Left lung (tissue), 10 donors: ENCODE measurements around the gene RNF32. TPM values are rescaled to one million over a fixed set of nuclear protein-coding genes. Genes with fewer than 3 reads are reported as not detected.

Experiments used
- ATAC-seq: fragments of 200-7000 bp; cut with Tn5 transposase; one replicate; pipeline ENCODE4 v1.9.1; 2020; ENCODE audit warnings: moderate library complexity
- DNase-seq, 4 donors: peaks; one replicate each; pipeline ENCODE4 v3.0.0-alpha.2; 2013 to 2020
- H3K27ac ChIP-seq, 2 donors: fragments of 200-600 bp; sonication (generic) in 1 of 2; one replicate each; pipeline versions ENCODE4 v1.5.0 to v1.8.0; 2020 to 2021
- H3K27me3 ChIP-seq, 2 donors: fragments of 200-600 bp; sonication (generic) in 1 of 2; one replicate each; pipeline versions ENCODE4 v1.5.0 to v1.8.0; 2020 to 2021
- H3K36me3 ChIP-seq, 2 donors: fragments of 200-600 bp; sonication (generic) in 1 of 2; one replicate each; pipeline versions ENCODE4 v1.5.0 to v1.8.0; 2020 to 2021
- H3K4me1 ChIP-seq, 2 donors: fragments of 200-600 bp; one replicate each; pipeline ENCODE4 v1.8.0; 2021
- H3K4me3 ChIP-seq, 2 donors: fragments of 200-600 bp; sonication (generic) in 1 of 2; one replicate each; pipeline versions ENCODE4 v1.5.0 to v1.8.0; 2020 to 2021; ENCODE audit warnings: mild to moderate bottlenecking in 1 of 2
- H3K9me3 ChIP-seq, 2 donors: fragments of 200-600 bp; sonication (generic) in 1 of 2; one replicate each; pipeline versions ENCODE4 v1.5.0 to v1.8.0; 2020 to 2021
- intact Hi-C, 2 donors: fragments of 100-400 bp; cut with DNase I; formaldehyde crosslinking; loops; one replicate each; pipeline versions ENCODE4 v1.11.2 to v1.14.2; 2022
- polyA plus RNA-seq, 6 donors: library from polyadenylated mRNA; unstranded; fragments of 120-200 nt; gene quantifications; one replicate each; pipeline ENCODE4 v1.2.1, GENCODE V29; 2013; ENCODE audit not compliant: insufficient read length in 6 of 6
- total RNA-seq, 2 donors: library from RNA; stranded (reverse); fragmentation: NEBNext Ultra II Directional; extraction: Animal tissue kit (Norgen Biotek cat#: 25700); gene quantifications; one replicate each; pipeline ENCODE4 v1.2.1, GENCODE V29; 2021
- TF ChIP-seq, protein P1 (sequence below), 2 donors: fragments of 200-600 bp; sonication (generic) in 1 of 2; IDR thresholded peaks; one replicate each; pipeline versions ENCODE4 v1.5.0 to v1.8.0; 2021; ENCODE audit warnings: antibody characterized with exemption in 2 of 2
- donor health status: DM: no; HTN: yes; CAD: no.
- donor health status: DM: no; HTN: no; CAD: no.

Gene RNF32
- total and polyA plus RNA-seq, 8 donors, result 0.85 to 7.3 (median 5.1) TPM

DNA sequence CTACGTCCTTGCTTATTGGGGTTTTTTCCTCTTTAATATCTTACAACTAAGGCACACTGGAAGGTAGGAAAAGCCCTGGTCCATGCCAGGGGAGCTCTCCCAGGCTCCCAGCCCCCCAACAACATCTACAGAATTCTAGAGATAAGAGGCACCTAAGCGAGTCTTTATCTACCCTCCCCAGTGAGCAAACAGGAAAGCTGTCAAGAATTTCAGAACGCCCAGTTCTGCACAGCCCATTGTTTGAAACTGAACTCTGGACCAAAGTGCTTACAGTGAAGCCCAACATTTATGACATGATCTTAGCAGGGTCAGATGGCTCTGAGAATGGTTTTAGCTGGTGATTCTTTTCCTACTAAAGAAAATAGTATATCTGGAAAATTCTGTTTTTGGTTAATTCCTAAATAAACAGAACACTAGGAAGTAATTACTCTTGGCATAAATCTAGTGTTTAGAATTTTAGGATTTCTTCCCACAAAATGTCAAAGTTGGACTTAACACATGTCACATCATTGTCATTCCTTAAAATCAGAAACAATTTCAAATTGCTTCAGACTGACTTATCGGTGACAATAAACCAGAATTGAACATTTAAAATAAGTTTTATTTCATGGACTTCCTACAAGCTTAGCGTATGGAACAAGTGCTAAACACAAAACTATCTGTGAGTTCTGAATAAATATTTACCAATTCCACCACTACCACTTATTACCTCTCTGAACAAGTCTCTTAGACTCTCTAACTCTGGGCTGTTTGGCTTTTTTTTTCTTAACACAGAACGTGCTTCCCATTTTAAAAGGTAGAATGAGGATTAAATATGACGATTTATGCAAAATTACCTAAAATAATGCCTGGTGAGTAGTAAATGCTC, 31.3 kb upstream of the RNF32 start:
- peaks cover 0 to 20% of the 10 kb centered on the region in 2 donors for H3K27me3 ChIP-seq
- intact Hi-C loops, result no loop called here
- TF ChIP-seq, protein P1, sequence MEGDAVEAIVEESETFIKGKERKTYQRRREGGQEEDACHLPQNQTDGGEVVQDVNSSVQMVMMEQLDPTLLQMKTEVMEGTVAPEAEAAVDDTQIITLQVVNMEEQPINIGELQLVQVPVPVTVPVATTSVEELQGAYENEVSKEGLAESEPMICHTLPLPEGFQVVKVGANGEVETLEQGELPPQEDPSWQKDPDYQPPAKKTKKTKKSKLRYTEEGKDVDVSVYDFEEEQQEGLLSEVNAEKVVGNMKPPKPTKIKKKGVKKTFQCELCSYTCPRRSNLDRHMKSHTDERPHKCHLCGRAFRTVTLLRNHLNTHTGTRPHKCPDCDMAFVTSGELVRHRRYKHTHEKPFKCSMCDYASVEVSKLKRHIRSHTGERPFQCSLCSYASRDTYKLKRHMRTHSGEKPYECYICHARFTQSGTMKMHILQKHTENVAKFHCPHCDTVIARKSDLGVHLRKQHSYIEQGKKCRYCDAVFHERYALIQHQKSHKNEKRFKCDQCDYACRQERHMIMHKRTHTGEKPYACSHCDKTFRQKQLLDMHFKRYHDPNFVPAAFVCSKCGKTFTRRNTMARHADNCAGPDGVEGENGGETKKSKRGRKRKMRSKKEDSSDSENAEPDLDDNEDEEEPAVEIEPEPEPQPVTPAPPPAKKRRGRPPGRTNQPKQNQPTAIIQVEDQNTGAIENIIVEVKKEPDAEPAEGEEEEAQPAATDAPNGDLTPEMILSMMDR (IDR thresholded peaks at IDR 0.05), result no peak
- no peak for DNase-seq
- H3K36me3 ChIP-seq, result no peaks in the 10 kb centered on the region
- no peak overlapping the region for H3K4me3 ChIP-seq
- peak; percentile 59 for ATAC-seq
- H3K9me3 ChIP-seq, result no peaks in the 10 kb centered on the region
- H3K27ac ChIP-seq, result peak overlapping the region in 1 of 2 donors; percentile 33
- H3K4me1 ChIP-seq, result peaks cover 3 to 12% of the 10 kb centered on the region in 2 donors

DNA sequence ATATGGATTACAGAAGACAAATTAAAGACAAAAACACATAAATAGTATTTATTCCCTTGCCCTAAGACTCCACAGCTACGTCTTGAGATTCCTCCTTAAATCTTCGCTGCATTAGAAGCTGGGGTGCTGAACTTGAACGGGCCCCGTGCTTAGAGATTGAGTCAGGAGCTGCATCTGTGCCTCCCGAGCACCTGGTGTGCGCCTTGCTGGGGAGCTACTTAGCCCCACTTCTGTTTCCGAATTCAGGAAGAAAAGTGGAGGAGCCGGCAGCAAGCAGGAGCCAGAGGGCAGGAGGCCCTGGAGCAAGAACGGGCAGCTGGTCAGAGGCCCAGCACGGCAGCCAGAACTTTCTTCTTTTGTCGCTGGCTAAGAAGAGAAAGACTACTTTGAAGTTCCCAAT, 30.4 kb upstream of the RNF32 start:
- DNase-seq, result no peak
- Histone ChIP-seq H3K4me1 (peaks cover 3 to 12% of the 10 kb centered on the region in 2 donors), H3K36me3 (no peaks in the 10 kb centered on the region), H3K4me3 (no peak overlapping the region), H3K27ac (no peak overlapping the region), H3K27me3 (peaks cover 0 to 21% of the 10 kb centered on the region in 2 donors), H3K9me3 (no peaks in the 10 kb centered on the region)
- ATAC-seq, result peak; percentile 4
- intact Hi-C loops, result no loop called here
- TF ChIP-seq, protein P1 (IDR thresholded peaks at IDR 0.05), result no peak

DNA sequence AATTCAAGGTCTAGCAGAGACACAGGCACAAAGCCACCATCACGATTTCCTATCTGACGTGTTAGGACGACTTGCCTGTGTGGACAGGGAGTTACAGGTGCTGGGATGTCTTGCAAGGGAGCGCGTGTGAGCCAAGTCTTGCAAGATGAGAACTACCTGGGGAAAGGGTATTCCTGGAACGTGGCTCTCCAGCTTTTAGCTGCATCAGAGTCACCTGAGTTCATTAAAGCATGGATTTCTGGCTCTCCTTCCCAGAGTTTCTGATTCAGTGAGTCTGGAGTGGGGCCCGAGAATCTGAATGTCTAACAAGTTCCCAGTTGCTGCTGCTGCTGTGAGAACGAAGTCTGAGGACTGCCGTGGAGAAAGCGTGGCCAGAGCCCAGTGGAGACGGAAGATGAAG, 30.0 kb upstream of the RNF32 start:
- Histone ChIP-seq H3K9me3 (no peaks in the 10 kb centered on the region), H3K27ac (no peak overlapping the region), H3K27me3 (peaks cover 0 to 25% of the 10 kb centered on the region in 2 donors), H3K36me3 (no peaks in the 10 kb centered on the region), H3K4me1 (peaks cover 3 to 12% of the 10 kb centered on the region in 2 donors), H3K4me3 (no peak overlapping the region)
- ATAC-seq, result no peak
- no peak for DNase-seq
- TF ChIP-seq, protein P1 (IDR thresholded peaks at IDR 0.05), result no peak
- intact Hi-C loops, result no loop called here

DNA sequence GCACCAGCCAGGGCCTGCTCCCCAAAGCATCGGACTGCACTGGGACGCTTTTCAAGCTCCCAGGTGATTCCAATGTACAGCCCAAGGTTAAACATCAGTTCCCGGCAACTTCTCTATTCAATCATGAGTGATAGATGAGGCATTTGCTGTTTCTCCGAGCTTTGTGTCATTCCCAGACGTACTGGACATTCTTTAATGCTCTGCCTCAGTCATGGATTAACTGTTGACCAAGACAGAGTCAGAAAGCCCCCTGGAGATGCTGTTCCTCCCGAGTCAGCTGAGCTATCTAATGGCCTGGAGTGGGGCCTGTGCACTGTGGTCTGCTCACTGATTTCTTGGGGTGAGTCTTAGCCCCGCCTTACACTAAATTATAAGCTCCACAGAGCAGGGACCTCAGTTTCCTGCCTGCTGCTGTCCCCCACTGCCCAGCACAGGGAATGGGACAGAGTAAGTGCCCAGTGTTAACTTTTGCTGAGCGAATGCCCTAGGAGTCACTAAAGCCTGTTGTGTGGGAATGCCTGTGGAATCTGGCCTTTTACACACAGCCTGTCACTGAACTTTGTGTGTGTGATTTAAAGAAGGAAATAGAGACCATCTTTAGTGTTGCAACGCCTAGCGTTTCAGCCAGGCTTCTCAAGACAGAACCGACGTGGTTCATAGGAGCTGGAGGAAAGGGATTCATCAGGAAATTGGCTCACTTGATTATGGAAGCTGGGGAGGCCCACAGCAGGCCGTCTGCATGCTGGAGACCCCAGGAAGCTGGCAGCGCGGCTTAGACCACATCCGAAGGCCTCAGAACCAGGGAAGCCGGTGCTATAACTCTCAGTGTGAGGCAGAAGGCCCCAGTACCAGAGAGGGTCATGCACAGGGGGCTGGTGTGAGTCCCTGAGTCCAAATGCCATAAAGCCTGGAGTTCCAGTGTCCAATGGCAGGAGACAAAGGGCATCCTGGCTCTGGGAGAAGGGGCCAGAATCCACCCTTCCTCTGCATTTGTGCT, 29.3 kb upstream of the RNF32 start:
- intact Hi-C loops, result no loop called here
- Histone ChIP-seq H3K9me3 (no peaks in the 10 kb centered on the region), H3K27ac (no peak overlapping the region), H3K36me3 (no peaks in the 10 kb centered on the region), H3K4me3 (no peak overlapping the region), H3K27me3 (peaks cover 0 to 31% of the 10 kb centered on the region in 2 donors), H3K4me1 (peaks cover 3 to 12% of the 10 kb centered on the region in 2 donors)
- DNase-seq (no peak), ATAC-seq (no peak)
- TF ChIP-seq, protein P1 (IDR thresholded peaks at IDR 0.05), result no peak
